Mesothelial cell of epicardium (in vitro differentiated cells): ENCODE results near the gene DAP3. TPM values are rescaled to one million over a fixed set of nuclear protein-coding genes. Genes with fewer than 3 reads are reported as not detected.

ENCODE experiments used
- DNase-seq, 2 experiments: peaks; one replicate each; pipeline ENCODE4 v3.0.0; 2021; ENCODE audit warnings: low spot score in 2 of 2; ENCODE audit not compliant: unreplicated experiment in 2 of 2
- H3K27ac Mint-ChIP-seq: 2 replicates; pipeline ENCODE4 v1.8.0; 2021; ENCODE audit warnings: mixed read lengths
- H3K27me3 Mint-ChIP-seq: 2 replicates; pipeline ENCODE4 v1.8.0; 2021; ENCODE audit warnings: low read depth, mixed read lengths
- H3K36me3 Mint-ChIP-seq: 2 replicates; pipeline ENCODE4 v1.8.0; 2021; ENCODE audit warnings: mixed read lengths
- H3K4me1 Mint-ChIP-seq: 2 replicates; pipeline ENCODE4 v1.8.0; 2021; ENCODE audit warnings: mixed read lengths
- H3K4me3 Mint-ChIP-seq: 2 replicates; pipeline ENCODE4 v1.8.0; 2021; ENCODE audit warnings: mild to moderate bottlenecking, moderate library complexity, mixed read lengths
- H3K9me3 Mint-ChIP-seq: 2 replicates; pipeline ENCODE4 v1.8.0; 2021; ENCODE audit warnings: mixed read lengths
- total RNA-seq: library from RNA; stranded (reverse); gene quantifications from 3 replicates; pipeline ENCODE4 v1.2.1, GENCODE V29; 2021
- TF ChIP-seq, protein P1 (sequence below): fragments of 200-600 bp; sonication (generic); IDR thresholded peaks from one replicate; pipeline ENCODE4 v1.5.0; 2021; ENCODE audit warnings: antibody characterized with exemption; ENCODE audit not compliant: unreplicated experiment

DAP3 gene
- total RNA-seq, 1 donor from 2014 or later = 109 TPM

DNA sequence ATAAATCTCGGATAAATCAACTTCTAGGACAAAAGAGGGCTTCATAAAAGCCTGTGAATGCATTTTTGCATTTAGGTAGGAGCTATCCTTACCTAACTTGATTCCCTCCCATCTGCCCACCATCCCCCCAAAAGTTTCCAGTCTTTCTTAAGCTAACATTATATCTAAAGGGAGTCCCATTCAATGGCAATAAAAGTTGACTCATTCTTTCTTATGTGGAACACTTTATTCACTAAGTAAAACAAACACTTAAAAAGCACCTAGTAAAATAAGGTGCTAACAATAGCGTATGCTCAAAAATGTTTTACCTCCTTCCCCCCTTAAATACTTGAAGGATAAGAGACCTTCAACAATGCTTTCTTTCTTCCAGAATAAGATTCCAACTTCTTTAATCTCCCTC is 84.3 kb downstream of the DAP3 start:
- H3K27ac Mint-ChIP-seq = no peak overlapping the region
- H3K4me1 Mint-ChIP-seq = no peaks in the 10 kb centered on the region
- no peaks in the 10 kb centered on the region for H3K9me3 Mint-ChIP-seq
- peaks cover 57% of the 10 kb centered on the region for H3K36me3 Mint-ChIP-seq
- H3K4me3 Mint-ChIP-seq = no peak overlapping the region
- TF ChIP-seq, protein P1, sequence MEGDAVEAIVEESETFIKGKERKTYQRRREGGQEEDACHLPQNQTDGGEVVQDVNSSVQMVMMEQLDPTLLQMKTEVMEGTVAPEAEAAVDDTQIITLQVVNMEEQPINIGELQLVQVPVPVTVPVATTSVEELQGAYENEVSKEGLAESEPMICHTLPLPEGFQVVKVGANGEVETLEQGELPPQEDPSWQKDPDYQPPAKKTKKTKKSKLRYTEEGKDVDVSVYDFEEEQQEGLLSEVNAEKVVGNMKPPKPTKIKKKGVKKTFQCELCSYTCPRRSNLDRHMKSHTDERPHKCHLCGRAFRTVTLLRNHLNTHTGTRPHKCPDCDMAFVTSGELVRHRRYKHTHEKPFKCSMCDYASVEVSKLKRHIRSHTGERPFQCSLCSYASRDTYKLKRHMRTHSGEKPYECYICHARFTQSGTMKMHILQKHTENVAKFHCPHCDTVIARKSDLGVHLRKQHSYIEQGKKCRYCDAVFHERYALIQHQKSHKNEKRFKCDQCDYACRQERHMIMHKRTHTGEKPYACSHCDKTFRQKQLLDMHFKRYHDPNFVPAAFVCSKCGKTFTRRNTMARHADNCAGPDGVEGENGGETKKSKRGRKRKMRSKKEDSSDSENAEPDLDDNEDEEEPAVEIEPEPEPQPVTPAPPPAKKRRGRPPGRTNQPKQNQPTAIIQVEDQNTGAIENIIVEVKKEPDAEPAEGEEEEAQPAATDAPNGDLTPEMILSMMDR = no peak
- no peaks in the 10 kb centered on the region for H3K27me3 Mint-ChIP-seq
- DNase-seq = no peak

DNA sequence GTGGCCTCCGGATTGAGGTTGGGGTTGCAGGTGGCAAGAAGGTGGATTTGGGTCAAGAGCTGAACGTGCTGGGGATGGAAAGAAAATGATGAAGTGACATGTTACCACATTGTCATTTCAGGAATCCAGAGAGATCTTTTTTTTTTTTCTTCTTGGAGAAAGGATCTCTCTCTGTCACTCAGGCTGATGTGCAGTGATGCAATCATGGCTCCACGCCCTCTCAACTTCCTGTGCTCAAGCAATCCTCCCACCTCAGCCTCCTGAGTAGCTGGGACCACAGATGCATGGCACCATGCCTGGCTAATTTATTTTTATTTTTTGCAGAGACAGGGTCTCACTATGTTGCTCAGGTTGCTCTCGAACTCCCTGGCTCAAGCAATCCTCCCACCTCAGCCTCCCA is 87.5 kb downstream of the DAP3 start:
- Mint-ChIP-seq H3K27me3 (no peaks in the 10 kb centered on the region), H3K4me3 (no peak overlapping the region), H3K27ac (no peak overlapping the region), H3K36me3 (peaks cover 43% of the 10 kb centered on the region), H3K4me1 (no peaks in the 10 kb centered on the region), H3K9me3 (no peaks in the 10 kb centered on the region)
- DNase-seq = no peak
- TF ChIP-seq, protein P1 = no peak

DNA sequence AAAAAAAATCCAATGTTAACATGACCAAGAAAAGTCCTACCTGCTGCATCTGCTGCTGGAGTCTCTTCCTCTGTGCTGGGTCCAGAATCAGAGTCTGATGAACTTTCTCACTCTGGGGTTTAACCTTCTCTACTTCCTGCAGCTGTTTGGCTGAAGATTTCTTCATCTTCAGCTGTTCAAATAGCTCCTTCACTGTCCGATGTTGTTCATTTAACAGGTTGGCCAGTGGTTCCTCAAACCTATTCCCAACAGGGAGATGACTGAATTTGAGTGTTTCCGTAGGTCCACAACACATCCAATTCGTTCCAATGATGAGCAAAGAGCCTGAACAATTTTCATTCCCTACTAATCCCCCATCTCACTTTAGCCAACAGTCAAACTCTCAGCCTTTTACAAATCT is 88.7 kb downstream of the DAP3 start:
- DNase-seq = no peak
- TF ChIP-seq, protein P1 = no peak
- Mint-ChIP-seq H3K4me3 (no peak overlapping the region), H3K9me3 (no peaks in the 10 kb centered on the region), H3K27ac (no peak overlapping the region), H3K36me3 (peaks cover 41% of the 10 kb centered on the region), H3K4me1 (no peaks in the 10 kb centered on the region), H3K27me3 (no peaks in the 10 kb centered on the region)

Other genes starting within 250 kb of the DAP3 start
- gene ASH1L, start 126.3 kb upstream of the DAP3 start, total RNA-seq = 84.5 to 87.9 TPM (median 87.7 TPM) in 3 replicates
- 55.3 to 55.8 TPM (median 55.5 TPM) in 3 replicates for gene MSTO1, start 78.9 kb upstream of the DAP3 start, total RNA-seq
- gene YY1AP1, start 317 bp upstream of the DAP3 start, total RNA-seq = 55.8 to 58.1 TPM (median 56.2 TPM) in 3 replicates
- gene GON4L, start 168.1 kb downstream of the DAP3 start, total RNA-seq = 62.4 to 70.1 TPM (median 69.8 TPM) in 3 replicates
- 0.20 to 0.51 TPM (median 0.45 TPM) in 3 replicates for gene SYT11, start 170.5 kb downstream of the DAP3 start, total RNA-seq
- gene RIT1, start 222.3 kb downstream of the DAP3 start, total RNA-seq = 34.3 to 37.0 TPM (median 35.5 TPM) in 3 replicates
- 70.1 to 74.1 TPM (median 73.2 TPM) in 3 replicates for gene KHDC4, start 245.3 kb downstream of the DAP3 start, total RNA-seq